HepG2 (cell line): ENCODE data around the gene IQGAP2. TPM values are rescaled to one million over a fixed set of nuclear protein-coding genes. Genes with fewer than 3 reads are reported as not detected.

Experiments used
- ATAC-seq: fragments of 200-7000 bp; cut with Tn5 transposase; 3 replicates; pipeline ENCODE4 v1.9.1; 2020; ENCODE audit warnings: mild to moderate bottlenecking, moderate library complexity
- BruUV-seq: library from RNA; stranded (reverse); fragments of 400-500 nt; replicated peaks from 2 replicates; lab custom pipeline; 2021; lab: Mats Ljungman, UMichigan
- CTCF ChIA-PET: fragments of 300-600 bp; formaldehyde crosslinking; extraction: SDS; loops from one replicate; lab custom pipeline; 2021; ENCODE audit warnings: low total read pairs, inconsistent platforms, low intra/inter-chr PET ratio; lab: Yijun Ruan, JAX
- POLR2A ChIA-PET: fragments of 350-600 bp; sonication (Branson Sonifier 250); formaldehyde crosslinking; loops from one replicate; lab custom pipeline; 2020; ENCODE audit warnings: antibody characterized with exemption, inconsistent platforms; lab: Yijun Ruan, JAX
- DNase-seq: peaks from one replicate; pipeline ENCODE4 v3.0.0-alpha.2; 2015; ENCODE audit warnings: low spot score
- FAIRE-seq: peaks from 3 replicates; lab custom pipeline; 2011; peaks lifted over from hg19 to GRCh38; lab: Jason Lieb, UNC
- H2AFZ ChIP-seq: one replicate; pipeline ENCODE4 v1.6.1; 2011; ENCODE audit warnings: low read length, inconsistent platforms
- H3K27ac ChIP-seq: fragments of 300-600 bp; 3 replicates; pipeline ENCODE4 v1.8.0; 2011; ENCODE audit warnings: mixed run types, mild to moderate bottlenecking, mixed read lengths, low read length, inconsistent platforms; ENCODE audit not compliant: insufficient read depth; ENCODE audit errors: extremely low read length
- H3K27me3 ChIP-seq, 2 experiments: fragments of 200-600 bp in 1 of 2; 2 replicates in 1 of 2; 3 replicates in 1 of 2; pipeline versions ENCODE4 v1.6.0 to v1.8.0; 2011; ENCODE audit warnings: low read length in 2 of 2, mild to moderate bottlenecking in 2 of 2, moderate library complexity in 2 of 2, inconsistent platforms in 1 of 2; ENCODE audit not compliant: insufficient read depth in 2 of 2, control insufficient read depth in 1 of 2
- H3K36me3 ChIP-seq, 2 experiments: fragments of 200-600 bp in 1 of 2; replicated peaks in 1 of 2; 2 replicates in 1 of 2; 3 replicates in 1 of 2; pipeline versions ENCODE4 v1.5.1 to v1.8.0; 2011; ENCODE audit warnings: low read length in 2 of 2, inconsistent platforms in 1 of 2; ENCODE audit not compliant: insufficient read depth in 2 of 2, control insufficient read depth in 1 of 2
- H3K4me1 ChIP-seq: 2 replicates; pipeline ENCODE4 v1.5.1; 2012; ENCODE audit warnings: low read length, inconsistent platforms; ENCODE audit not compliant: insufficient read depth
- H3K4me2 ChIP-seq: 2 replicates; pipeline ENCODE4 v1.6.0; 2011; ENCODE audit warnings: low read depth, low read length, inconsistent platforms
- H3K4me3 ChIP-seq, 3 experiments: fragments of 200-600 bp in 1 of 3; sonication (generic), shearing (Covaris generic) in 1 of 3; replicated peaks in 1 of 3; 2 replicates each; pipeline ENCODE4 v1.5.1; 2011 to 2016; ENCODE audit warnings: low read length in 3 of 3, inconsistent platforms in 2 of 3, low read depth in 2 of 3, mild to moderate bottlenecking in 2 of 3, control low read depth in 1 of 3, mixed read lengths in 1 of 3; ENCODE audit not compliant: insufficient read depth in 1 of 3
- H3K79me2 ChIP-seq: one replicate; pipeline ENCODE4 v1.6.1; 2011; ENCODE audit warnings: low read length, inconsistent platforms; ENCODE audit not compliant: insufficient read depth
- H3K9ac ChIP-seq: 2 replicates; pipeline ENCODE4 v1.6.0; 2011; ENCODE audit warnings: mild to moderate bottlenecking, low read depth, low read length, inconsistent platforms; ENCODE audit not compliant: insufficient read depth
- H3K9me3 ChIP-seq: 2 replicates; pipeline ENCODE4 v1.5.1; 2012; ENCODE audit warnings: mild to moderate bottlenecking, low read length
- H4K20me1 ChIP-seq: 2 replicates; pipeline ENCODE4 v1.6.0; 2011; ENCODE audit warnings: inconsistent platforms, mild to moderate bottlenecking, low read length, moderate library complexity; ENCODE audit not compliant: insufficient read depth
- ARID2 ChIP-seq: sonication (generic); formaldehyde crosslinking; IDR thresholded peaks from 2 replicates; pipeline ENCODE4 v1.8.1; 2022; ENCODE audit warnings: mild to moderate bottlenecking, missing genetic modification reagents, borderline replicate concordance
- BRF2 ChIP-seq: sonication (generic); formaldehyde crosslinking; IDR thresholded peaks from 2 replicates; pipeline ENCODE4 v1.8.1; 2022; ENCODE audit warnings: mild to moderate bottlenecking, missing genetic modification reagents
- CENPX ChIP-seq: sonication (generic); formaldehyde crosslinking; IDR thresholded peaks from 2 replicates; pipeline ENCODE4 v1.9.0; 2021; ENCODE audit warnings: mild to moderate bottlenecking, missing genetic modification reagents, moderate library complexity
- CHCHD3 ChIP-seq: sonication (generic); formaldehyde crosslinking; IDR thresholded peaks from 2 replicates; pipeline ENCODE4 v1.8.0; 2022; ENCODE audit warnings: mild to moderate bottlenecking, missing genetic modification reagents, moderate library complexity
- GPBP1L1 ChIP-seq: sonication (generic); formaldehyde crosslinking; IDR thresholded peaks from 2 replicates; pipeline ENCODE4 v1.5.0; 2020; ENCODE audit warnings: mild to moderate bottlenecking, missing genetic modification reagents
- NBN ChIP-seq: fragments of 450-650 bp; conservative IDR thresholded peaks from 2 replicates; pipeline ENCODE4 v1.6.1; 2017
- PTBP1 ChIP-seq: fragments of 200-400 bp; formaldehyde crosslinking; IDR thresholded peaks from 2 replicates; pipeline ENCODE4 v1.6.1; 2018; ENCODE audit warnings: low read length, low read depth; ENCODE audit not compliant: poor library complexity, severe bottlenecking
- RELA ChIP-seq: sonication (generic); formaldehyde crosslinking; IDR thresholded peaks from 2 replicates; pipeline ENCODE4 v1.4.0; 2020; ENCODE audit warnings: missing genetic modification reagents
- TARDBP ChIP-seq: sonication (generic); formaldehyde crosslinking; IDR thresholded peaks from 2 replicates; pipeline ENCODE4 v1.8.0; 2022; ENCODE audit warnings: mild to moderate bottlenecking, missing genetic modification reagents
- TP53 ChIP-seq: sonication (generic); formaldehyde crosslinking; conservative IDR thresholded peaks from 2 replicates; pipeline ENCODE4 v1.4.0; 2020; ENCODE audit warnings: missing genetic modification reagents
- YEATS2 ChIP-seq: sonication (generic); formaldehyde crosslinking; IDR thresholded peaks from 2 replicates; pipeline ENCODE4 v1.4.0; 2020; ENCODE audit warnings: missing genetic modification reagents, borderline replicate concordance
- ZNF335 ChIP-seq: sonication (generic); formaldehyde crosslinking; IDR thresholded peaks from 2 replicates; pipeline ENCODE4 v1.4.0; 2020; ENCODE audit warnings: missing genetic modification reagents
- ZNF432 ChIP-seq: sonication (generic); formaldehyde crosslinking; IDR thresholded peaks from 2 replicates; pipeline ENCODE4 v1.5.0; 2020; ENCODE audit warnings: missing genetic modification reagents, mild to moderate bottlenecking, borderline replicate concordance
- ZNF574 ChIP-seq: sonication (generic); formaldehyde crosslinking; IDR thresholded peaks from 2 replicates; pipeline ENCODE4 v1.4.0; 2020; ENCODE audit warnings: missing genetic modification reagents
- ZNF605 ChIP-seq: sonication (generic); formaldehyde crosslinking; IDR thresholded peaks from 2 replicates; pipeline ENCODE4 v1.8.0; 2022; ENCODE audit warnings: mild to moderate bottlenecking, missing genetic modification reagents
- ZSCAN29 ChIP-seq: sonication (generic); formaldehyde crosslinking; conservative IDR thresholded peaks from 2 replicates; pipeline ENCODE4 v1.4.0; 2020; ENCODE audit warnings: mild to moderate bottlenecking, missing genetic modification reagents
- WGBS: methylation state at CpG from one replicate; pipeline ENCODE4 v1.1.6; 2017; ENCODE audit warnings: low lambda C conversion rate; 5-methylcytosine and 5-hydroxymethylcytosine counted together
- in situ Hi-C: cut with HindIII; loops from 2 replicates; pipeline ENCODE4 v1.10.0; 2017; ENCODE audit warnings: low pct_unique_long_range_greater_than_20kb; ENCODE audit not compliant: extremely low pct_ligation_motif_present
- intact Hi-C: fragments of 100-400 bp; cut with micrococcal nuclease; formaldehyde crosslinking; loops from one replicate; pipeline ENCODE4 v1.10.0; 2022; ENCODE audit not compliant: unreplicated experiment
- polyA plus RNA-seq, 8 experiments: library from polyadenylated mRNA; depleted of rRNA in 3 of 8; stranded (reverse) in 7 of 8; unstranded in 1 of 8; fragments of >200 nt; fragmentation: Illumina TruSeq in 4 of 8; extraction: Trizol in 4 of 8; gene quantifications; 2 replicates each; pipeline versions ENCODE4 v1.2.1 to v1.2.3, GENCODE V29; 2011 to 2016; ENCODE audit warnings: low read depth in 4 of 8, missing spikeins in 1 of 8, mixed read lengths in 1 of 8; ENCODE audit not compliant: insufficient read depth in 1 of 8
- total RNA-seq, 5 experiments: library from RNA; depleted of rRNA; stranded (reverse); fragments of >200 nt; fragmentation: Illumina TruSeq; extraction: Trizol; gene quantifications; 2 replicates each; pipeline ENCODE4 v1.2.3, GENCODE V29; 2016; ENCODE audit warnings: low read depth in 1 of 5

The IQGAP2 gene
- total and polyA plus RNA-seq, 2 of the 13 experiments (the other 11 are each of a cell fraction or from before 2014, with no cell fraction given): 35.2 to 83.3 TPM

GRCh38 chr5:76755779-76756637 is 352.9 kb downstream of the IQGAP2 start (continued):
- TF ChIP-seq ZNF574: peak; percentile 22; the same call in 1 of the 2 replicates
- TF ChIP-seq CENPX (CRISPR knock-in tag): no peak
- TF ChIP-seq PTBP1: no peak
- TF ChIP-seq GPBP1L1 (CRISPR knock-in tag): no peak
- TF ChIP-seq, all 625 proteins: peak for 73

GRCh38 chr5:76757049-76757448 is 354.0 kb downstream of the IQGAP2 start:
- Histone ChIP-seq H3K4me2 (peak overlapping the region; percentile 86), H3K79me2 (no peaks in the 10 kb centered on the region), H3K27me3 (no peaks in the 10 kb centered on the region), H4K20me1 (no peaks in the 10 kb centered on the region), H3K4me1 (peaks cover 31% of the 10 kb centered on the region), H3K27ac (peak overlapping the region; percentile 74), H3K4me3 (peak overlapping the region; percentile 54 to 67 (median 67)), H3K36me3 (no peaks in the 10 kb centered on the region), H3K9me3 (no peaks in the 10 kb centered on the region), H3K9ac (peak overlapping the region; percentile 66; the same call in 1 of the 2 replicates), H2AFZ (no peak overlapping the region)
- FAIRE-seq (no peak), DNase-seq (no peak), ATAC-seq (no peak; the same call in 1 of the 3 replicates)
- no TSS peak for BruUV-seq
- CTCF ChIA-PET: no interaction called here
- in situ Hi-C loops (no loop called here), intact Hi-C loops (no loop called here)
- 52% methylated on average over 4 of the region's 4 CpGs for WGBS
- POLR2A ChIA-PET: interaction anchor here (1.6 kb wide), 2 partner anchors 34 to 62 kb away, joined by 5 read pairs; partner anchors contain the start of gene F2RL1
- TF ChIP-seq TARDBP (CRISPR knock-in tag): no peak
- no peak for TF ChIP-seq NBN
- TF ChIP-seq CHCHD3: no peak
- no peak for TF ChIP-seq ZNF432 (CRISPR knock-in tag)
- TF ChIP-seq BRF2 (CRISPR knock-in tag): no peak
- TF ChIP-seq ARID2 (CRISPR knock-in tag): no peak
- TF ChIP-seq TP53 (CRISPR knock-in tag): no peak
- no peak for TF ChIP-seq YEATS2
- no peak for TF ChIP-seq RELA (CRISPR knock-in tag)
- no peak for TF ChIP-seq ZSCAN29 (CRISPR knock-in tag)
- no peak for TF ChIP-seq ZNF605
- no peak for TF ChIP-seq ZNF335 (CRISPR knock-in tag)
